NCI-H82 treated with DMSO at 0.1 percent for 48 hours (cell line): ENCODE measurements around the gene GSTA5.
A peak's percentile ranks its signal among the peaks of the same experiment; 100 is the strongest.
"Not testable (repeated sequence)": the region's sequence is repeated elsewhere in the genome, so short reads cannot be mapped to it uniquely, and the experiment has no call there.

Experiments used
- DNase-seq: peaks from one replicate; lab custom pipeline; 2025; ENCODE audit not compliant: unreplicated experiment; lab: John Stamatoyannopoulos, UW

The GSTA5 gene

DNA sequence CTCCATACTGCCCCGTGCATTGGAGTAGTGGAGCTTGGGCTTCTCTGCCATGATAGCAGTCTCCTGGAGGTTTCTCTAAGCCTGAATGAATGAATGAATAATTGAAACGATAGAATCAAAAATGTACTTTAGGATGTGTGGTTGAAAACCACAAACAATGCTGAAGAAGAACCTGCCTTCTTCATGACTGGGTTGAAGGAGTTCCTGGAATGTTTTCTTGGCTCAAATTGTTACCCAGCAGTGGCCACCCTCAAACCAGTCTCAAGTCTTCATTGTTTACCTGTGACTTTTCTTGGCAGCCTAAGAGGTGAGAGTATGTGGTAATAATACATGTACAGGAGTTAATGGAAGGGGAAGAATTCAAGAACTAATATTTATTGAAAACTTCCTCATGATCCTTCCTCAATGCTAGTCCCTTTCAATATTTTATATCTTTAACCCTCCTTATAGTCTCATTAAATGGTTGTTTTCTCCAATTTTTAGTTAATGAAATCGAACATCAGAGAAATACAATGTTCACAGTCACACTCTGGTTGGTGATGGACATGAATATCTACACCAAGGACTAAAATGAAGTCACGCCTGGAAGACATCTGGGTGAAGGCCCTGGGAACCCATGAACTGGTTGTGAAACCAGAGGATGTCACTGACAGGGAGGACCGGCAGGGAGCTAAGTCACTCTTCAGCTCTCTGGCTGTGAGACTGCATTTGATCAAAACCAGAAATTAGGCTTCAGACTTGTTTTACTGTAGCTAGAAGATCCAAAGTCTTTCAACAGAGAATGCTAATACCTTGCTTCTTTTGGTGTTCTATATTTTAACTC lies at the start of gene GSTA5:
Gene GSTA5 (minus strand): TSS at position 51 of the 823 bp plus-strand sequence.
- no peak for DNase-seq

DNA sequence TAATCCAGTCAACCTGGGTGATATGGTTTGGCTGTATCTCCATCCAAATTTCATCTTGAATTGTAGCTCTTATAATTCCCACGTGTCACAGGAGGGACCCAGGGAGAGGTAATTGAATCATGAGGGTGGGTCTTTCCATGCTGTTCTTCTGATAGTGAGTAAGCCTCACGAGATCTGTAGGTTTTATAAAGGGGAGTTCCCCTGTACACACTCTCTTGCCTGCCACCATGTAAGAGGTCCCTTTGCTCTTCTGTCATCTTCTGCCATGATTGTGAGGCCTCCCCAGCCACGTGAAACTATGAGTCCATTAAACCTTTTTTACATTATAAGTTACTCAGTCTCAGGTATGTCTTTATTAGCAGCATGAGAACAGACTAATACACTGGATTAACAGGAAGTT lies 49.4 kb upstream of the GSTA5 start:
- no peak for DNase-seq

DNA sequence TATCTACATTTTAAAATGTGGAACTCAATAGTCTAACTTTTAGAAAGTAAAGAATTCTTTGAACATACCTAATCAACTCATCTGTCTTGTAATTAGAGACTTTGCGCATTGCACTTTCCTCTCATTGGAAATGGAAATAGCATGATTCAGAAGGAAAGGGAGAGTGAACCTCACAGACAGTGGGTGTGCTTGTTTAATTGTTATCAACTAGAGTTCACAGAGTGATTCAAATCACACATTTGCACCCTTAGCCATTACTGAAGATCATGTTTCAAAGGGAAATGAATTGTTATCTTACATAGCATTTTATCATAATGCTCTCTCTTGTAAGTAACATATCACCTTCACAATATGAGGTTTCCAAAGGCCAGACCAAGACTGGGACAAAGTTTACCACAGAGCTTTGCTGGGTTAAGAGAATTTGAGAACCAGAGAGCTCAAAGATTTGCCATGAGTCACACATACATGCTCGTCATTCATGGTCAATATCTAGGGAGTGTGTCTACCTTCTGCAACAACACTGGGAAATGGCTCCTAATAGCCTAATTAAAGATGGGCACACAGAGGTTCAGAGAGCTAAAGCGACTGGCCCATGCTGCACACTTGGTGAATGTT lies 47.4 kb upstream of the GSTA5 start:
- no peak for DNase-seq

DNA sequence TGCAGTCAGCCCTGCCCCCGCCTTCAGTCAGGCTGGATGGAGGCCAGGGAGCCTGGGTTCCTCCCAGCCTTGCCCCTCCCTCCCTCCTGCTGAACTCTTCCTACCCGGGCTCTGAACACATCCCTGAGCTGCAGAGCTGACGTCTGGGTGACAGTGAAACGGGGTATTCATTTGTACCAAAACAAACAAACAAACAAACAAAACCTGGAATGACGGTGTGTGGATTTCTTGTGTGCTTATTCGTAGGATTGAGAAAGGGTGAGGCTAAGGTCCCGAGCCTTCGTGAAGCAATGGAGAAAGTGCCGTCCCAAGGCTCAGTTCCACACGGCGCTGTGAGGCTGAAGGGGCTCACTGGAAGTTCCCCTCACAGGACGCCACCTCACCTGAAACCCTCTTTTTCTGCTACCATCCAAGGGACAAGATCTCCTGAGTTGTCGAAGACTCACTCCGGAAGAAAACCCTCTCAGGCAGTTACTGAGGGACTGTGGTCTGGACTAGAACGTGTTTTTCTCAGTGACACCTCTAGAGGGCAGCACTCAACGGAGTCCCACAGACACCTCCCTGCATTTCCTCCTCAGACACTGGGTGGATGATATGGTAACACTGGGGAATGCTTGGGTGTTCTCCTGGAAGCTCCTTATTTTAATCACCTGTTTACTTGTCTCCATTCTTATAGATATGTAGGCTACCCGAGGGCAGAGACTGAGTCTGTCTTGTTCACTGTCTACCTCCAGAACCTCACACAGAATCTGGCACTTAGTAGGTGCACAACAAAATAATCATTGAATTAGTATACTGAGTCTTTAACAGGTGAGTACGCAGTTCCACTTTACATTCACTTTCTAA lies 41.6 kb upstream of the GSTA5 start:
- DNase-seq: peak; percentile 63

DNA sequence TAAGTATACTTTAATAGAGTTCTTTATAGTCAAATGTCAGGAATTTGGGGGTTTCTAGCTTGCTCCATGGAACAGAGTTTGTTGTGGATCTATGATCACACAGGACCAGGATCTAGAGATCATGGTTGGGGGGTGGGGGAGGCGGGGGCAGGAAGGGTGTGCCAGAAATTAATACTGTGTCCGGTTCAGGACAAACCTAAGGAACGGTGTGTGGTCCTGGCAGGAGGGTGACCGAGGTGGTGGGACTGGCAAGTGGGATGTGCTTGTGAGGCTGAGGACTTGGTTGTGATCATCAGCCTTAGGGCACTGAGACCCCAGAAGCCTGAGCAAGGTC lies 41.0 kb upstream of the GSTA5 start:
- no peak for DNase-seq

DNA sequence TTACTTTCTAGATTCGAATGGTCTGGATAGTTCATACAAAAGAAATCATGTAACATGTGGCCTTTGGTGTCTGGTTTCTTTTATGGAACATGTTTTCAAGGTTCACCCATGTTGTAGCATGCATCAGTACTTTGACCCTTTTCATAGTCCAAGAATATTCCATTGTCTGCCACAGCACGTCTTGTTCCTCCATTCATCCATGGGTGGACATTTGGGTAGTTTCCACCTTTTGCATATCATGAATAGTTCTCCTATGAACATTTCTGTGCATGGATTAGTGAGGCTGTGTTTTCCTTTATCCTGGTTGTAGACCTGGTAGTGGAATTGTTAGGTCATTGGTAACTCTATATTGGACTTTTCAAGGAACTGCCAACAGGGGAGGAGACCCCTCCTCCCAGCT lies 37.2 kb upstream of the GSTA5 start:
- no peak for DNase-seq

DNA sequence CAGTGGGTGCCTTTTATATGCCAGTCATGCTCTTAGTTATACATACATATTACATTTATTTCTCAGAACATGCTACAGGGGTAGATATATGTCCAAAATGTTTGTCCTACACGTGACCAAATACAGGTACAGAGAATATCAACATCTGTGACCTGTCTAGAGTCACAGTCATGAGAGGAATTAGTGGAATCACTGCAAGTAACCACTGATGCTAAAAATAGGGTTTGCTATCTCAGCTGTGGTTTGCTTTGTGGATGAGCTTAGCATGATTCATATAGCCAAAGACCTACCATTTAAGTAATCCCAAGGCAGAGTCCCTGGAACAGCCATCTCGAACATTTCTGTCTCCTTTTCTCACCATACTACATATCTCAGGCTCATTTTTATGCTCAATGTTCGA lies 36.6 kb upstream of the GSTA5 start:
- peak; percentile 24 for DNase-seq

DNA sequence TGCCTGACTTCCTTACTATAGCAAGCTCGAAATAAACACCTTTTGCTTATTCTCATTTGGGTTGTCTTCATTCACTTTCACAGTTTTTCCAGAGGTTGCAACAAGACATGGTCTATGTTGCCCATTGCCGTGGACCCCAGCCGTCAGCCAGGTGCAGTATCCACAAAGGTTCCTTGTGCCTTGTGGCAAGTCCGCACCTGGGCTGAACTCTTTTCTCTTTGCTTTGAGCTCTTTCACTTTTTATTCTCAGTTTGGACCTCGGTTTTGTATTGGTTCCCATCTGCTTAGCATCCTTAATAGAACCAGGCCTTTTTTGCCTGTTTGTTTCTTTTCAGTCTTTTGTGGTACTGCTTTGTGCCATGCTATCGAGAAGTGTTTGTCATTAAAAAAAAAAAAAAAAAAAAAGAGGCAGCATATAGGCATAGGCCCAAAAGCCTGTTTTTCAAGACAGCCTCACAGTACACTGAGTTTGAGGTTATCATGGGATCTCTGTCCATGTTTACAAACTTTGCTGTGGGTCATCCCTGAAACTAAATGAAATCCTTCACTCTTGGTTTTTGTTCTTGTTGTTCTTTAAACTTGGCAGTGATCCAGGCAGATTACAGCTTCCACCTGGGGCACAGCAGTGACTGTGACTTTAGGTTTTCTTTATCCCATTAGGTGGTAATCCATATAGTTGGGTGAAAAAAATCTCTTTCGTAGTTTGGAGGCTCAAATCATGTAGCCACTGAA lies 35.6 kb upstream of the GSTA5 start:
- peak; percentile 80 for DNase-seq

DNA sequence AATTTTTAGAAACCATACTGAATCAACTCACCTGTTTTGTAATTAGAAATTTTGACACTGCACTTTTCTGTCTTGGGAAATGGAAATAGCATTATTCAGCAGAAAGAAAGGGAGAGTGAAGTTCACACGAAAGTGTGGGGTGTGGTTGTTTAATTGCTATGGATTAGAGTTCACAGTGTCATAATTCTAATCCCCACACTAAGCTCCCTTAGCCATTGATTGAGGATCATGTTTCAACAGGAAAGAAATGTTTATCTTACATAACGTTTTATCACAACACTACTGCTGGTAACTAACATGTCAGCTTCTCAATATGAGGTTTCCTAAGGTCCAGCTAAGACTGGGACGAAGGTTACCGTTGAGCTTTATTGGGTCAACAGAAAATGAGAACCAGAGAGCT lies 31.4 kb upstream of the GSTA5 start:
- peak; percentile 50 for DNase-seq

DNA sequence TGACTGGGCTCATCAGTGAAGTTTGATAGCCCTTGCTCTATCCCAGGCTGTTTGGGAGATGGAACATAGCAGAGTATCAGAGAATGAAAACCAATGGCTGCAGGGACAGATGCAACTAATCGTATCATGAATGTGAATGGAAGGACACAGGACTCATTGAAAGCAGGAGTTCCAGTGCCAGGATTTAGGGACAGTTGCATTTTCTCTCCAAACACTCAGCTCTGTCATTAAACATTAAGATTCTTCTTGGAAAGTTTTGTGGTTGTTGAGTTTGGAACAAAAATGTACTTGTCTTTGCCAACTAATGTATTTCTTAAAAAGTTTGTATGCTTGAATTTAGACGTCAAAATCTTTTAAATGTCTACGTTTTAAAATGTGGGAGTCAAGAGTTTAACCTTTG lies 31.0 kb upstream of the GSTA5 start:
- no peak for DNase-seq

DNA sequence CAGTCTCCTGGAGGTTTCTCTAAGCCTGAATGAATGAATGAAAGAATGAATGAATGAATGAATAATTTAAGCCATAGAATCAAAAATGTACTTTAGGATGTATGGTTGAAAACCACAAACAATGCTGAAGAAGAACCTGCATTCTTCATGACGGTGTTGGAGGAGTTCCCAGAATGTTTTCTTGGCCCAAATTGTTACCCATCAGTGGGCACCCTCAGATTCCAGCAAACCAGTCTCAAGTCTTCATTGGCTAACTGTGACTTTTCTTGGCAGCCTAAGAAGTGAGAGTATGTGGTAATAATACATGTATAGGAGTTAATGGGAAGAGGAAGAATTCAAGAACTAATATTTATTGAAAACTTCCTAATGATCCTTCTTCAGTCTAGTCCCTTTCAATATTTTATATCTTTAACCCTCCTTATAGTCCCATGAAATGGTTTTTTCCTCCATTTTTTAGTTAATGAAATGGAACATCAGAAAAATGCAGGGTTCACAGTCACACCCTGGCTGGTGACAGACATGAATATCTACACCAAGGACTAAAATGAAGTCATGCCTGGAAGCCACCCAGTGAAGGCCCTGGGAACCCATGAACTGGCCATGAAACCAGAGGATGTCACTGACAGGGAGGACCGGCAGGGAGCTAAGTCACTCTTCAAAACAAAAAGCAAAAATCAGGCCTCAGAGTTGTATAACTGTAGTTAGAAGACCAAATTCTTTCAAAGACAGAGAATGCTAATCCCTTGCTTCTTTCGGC lies 29.9 kb upstream of the GSTA5 start:
- DNase-seq: not testable (repeated sequence)

DNA sequence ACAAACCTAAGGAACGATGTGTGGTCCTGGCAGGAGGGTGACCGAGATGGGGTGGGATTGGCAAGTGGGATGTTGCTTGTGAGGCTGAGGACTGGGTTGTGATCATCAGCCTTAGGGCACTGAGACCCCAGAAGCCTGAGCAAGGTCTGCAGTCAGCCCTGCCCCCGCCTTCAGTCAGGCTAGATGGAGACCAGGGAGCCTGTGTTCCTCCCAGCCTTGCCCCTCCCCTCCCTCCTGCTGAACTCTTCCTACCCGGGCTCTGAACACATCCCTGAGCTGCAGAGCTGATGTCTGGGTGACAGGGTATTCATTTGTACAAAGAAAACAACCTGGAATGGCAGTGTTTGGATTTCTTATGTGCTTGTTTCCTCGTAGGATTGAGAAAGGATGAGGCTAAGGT lies 28.3 kb upstream of the GSTA5 start:
- DNase-seq: not testable (repeated sequence)

DNA sequence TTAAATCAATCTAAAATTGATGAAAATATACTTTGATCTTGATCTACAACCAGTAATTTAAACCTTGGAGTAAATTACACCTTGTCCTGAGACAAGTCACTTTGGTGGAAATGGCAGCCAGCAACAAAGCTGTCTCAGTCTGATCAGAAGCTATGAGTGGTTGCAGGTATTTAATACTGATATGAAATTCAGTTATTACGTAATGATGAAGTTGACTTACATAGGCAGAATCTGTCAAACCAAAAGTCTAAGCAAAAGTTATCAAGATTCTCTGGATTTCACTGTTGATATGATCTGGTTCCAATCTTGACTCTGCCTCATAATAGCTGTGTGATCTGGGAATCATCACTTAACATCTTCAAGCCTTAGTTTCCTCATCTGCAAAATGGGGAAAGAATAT lies 27.6 kb upstream of the GSTA5 start:
- DNase-seq: no peak

DNA sequence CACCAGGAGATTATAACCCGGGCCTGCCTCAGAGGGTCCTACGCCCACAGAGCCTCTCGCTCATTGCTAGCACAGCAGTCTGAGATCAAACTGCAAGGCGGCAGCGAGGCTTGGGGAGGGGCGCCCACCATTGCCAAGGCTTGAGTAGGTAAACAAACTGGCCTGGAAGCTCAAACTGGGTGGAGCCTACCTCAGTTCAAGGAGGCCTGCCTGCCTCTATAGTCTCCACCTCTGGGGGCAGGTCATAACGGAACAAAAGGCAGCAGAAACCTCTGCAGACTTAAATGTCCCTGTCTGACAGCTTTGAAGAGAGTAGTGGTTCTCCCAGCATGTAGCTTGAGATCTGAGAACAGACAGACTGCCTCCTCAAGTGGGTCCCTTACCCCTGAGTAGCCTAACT lies 20.5 kb upstream of the GSTA5 start:
- DNase-seq: not testable (repeated sequence)

DNA sequence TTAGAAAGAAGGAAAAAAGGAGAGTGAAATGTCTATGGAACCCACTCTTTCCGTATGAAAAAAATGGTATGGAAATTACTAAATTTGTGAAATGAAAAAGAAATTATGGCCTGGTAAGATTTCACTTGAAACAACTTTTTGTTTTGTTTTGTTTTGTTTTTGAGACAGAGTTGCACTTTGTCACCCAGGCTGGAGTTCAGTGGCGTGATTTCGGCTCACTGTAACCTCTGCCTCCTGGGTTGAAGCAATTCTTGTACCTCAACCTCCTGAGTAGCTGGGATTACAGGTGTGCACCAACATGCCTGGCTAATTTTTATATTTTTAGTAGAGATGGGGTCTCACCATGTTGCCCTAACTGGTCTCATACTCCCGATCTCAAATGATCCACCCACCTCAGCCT lies 17.8 kb upstream of the GSTA5 start:
- no peak for DNase-seq

DNA sequence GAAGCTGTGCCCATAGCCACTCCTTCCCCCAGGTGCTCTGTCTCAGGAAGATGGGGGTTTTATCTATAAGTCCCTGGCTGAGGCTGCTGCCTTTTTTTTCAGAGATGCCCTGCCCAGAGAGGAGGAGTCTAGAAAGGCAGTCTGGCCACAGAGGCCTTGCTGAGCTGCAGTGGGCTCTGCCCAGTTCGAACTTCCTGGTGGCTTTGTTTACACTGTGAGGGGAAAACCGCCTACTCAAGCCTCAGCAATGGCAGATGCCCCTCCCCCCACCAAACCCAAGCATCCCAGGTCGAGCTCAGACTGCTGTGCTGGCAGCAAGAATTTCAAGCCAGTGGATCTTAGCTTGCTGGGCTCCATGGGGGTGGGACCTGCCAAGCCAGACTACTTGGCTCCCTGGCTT lies 15.5 kb upstream of the GSTA5 start:
- not testable (repeated sequence) for DNase-seq

DNA sequence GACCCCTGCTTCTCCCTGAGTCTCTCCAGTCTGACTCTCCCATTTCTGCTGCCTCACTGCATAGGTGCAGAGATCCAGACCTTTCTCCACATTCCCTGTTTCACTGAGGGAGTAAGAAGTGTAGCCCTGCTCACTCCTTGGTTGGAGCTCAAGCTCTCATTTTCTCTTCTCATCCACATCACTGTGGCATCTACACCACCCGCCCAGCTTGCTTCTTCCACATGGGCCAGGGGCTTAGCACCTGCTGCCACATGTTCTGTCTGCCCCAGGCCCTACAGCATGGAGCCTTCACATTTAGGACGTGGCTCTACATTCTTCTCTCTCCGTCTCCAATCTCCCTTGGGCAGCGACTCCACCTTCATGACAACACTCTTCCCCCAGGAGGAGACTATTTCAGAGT lies 8.5 kb upstream of the GSTA5 start:
- DNase-seq: no peak

DNA sequence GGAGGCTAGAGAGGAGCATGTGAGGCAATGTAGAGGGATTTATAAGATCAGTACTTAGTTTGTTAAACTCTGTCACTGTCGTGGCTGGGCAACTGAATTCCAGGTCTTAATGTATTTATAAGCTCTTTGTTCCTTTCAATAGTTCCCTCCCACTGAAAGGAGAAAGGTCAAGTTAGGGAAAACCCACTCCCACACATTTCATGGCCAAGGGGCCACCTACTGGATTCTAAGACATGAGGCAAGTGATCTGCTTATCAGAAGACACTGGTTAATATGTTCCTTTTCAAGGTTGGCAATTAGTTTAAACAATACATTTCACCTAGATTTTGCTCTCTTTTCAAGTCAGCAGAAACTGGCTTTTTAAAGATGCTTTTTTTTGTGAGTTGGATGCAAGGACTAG lies 5.4 kb upstream of the GSTA5 start:
- no peak for DNase-seq

DNA sequence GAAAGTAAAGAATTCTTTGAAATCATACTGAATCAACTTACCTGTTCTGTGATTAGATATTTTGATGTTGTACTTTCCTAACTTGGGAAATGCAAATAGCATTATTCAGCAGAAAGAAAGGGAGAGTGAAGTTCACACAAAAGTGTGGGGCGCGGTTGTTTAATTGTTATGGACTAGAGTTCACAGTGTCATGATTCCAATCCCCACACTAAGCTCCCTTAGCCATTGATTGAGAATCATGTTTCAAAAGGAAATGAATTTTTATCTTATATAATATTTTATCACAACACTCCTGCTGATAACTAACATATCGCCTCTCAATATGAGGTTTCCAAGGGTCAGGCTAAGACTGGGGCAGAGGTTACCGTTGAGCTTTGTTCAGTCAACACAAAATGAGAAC lies 3.0 kb upstream of the GSTA5 start:
- DNase-seq: no peak
